ENCODE measurements around the gene MROH7. TPM values are rescaled to one million over a fixed set of nuclear protein-coding genes. Genes with fewer than 3 reads are reported as not detected.

The MROH7 gene
- total RNA-seq, 4 donors from 2014 or later: 22.3 to 64.2 (median 35.5) TPM

- peaks cover 0 to 37% (median 0%) of the 10 kb centered on the region in 3 donors for H3K36me3 ChIP-seq
Measured at GRCh38 chr1:54607821-54608565, 33.6 kb upstream of the MROH7 start.

GRCh38 chr1:54608566-54609230 is 32.9 kb upstream of the MROH7 start:
- no peak overlapping the region for H3K27ac ChIP-seq
- H3K36me3 ChIP-seq: peaks cover 0 to 37% (median 0%) of the 10 kb centered on the region in 3 donors
- H3K9me3 ChIP-seq: no peaks in the 10 kb centered on the region
- no peak for DNase-seq
- peaks cover 0 to 18% (median 0%) of the 10 kb centered on the region in 4 donors for H3K4me1 ChIP-seq
- TF ChIP-seq POLR2A (IDR thresholded peaks at IDR 0.05): no peak
- TF ChIP-seq CTCF (IDR thresholded peaks at IDR 0.05): no peak
- H3K4me3 ChIP-seq: no peak overlapping the region
- H3K27me3 ChIP-seq: no peaks in the 10 kb centered on the region

More at GRCh38 chr1:54607821-54608565, 33.6 kb upstream of the MROH7 start:
- peaks cover 0 to 18% (median 0%) of the 10 kb centered on the region in 4 donors for H3K4me1 ChIP-seq
- no peak overlapping the region for H3K4me3 ChIP-seq
- H3K27ac ChIP-seq: no peak overlapping the region
- TF ChIP-seq CTCF (IDR thresholded peaks at IDR 0.05): no peak
- no peaks in the 10 kb centered on the region for H3K9me3 ChIP-seq
- H3K27me3 ChIP-seq: no peaks in the 10 kb centered on the region
- peak in 1 of 3 donors; percentile 28 for DNase-seq

- H3K27me3 ChIP-seq: no peaks in the 10 kb centered on the region
- TF ChIP-seq POLR2A (IDR thresholded peaks at IDR 0.05) (no peak), CTCF (IDR thresholded peaks at IDR 0.05) (no peak)
- no peak overlapping the region for H3K4me3 ChIP-seq
- peaks cover 0 to 18% (median 0%) of the 10 kb centered on the region in 4 donors for H3K4me1 ChIP-seq
- DNase-seq: peak in 1 of 3 donors; percentile 40
- H3K36me3 ChIP-seq: peaks cover 0 to 37% (median 0%) of the 10 kb centered on the region in 3 donors
- H3K27ac ChIP-seq: no peak overlapping the region
- H3K9me3 ChIP-seq: no peaks in the 10 kb centered on the region
Measured at GRCh38 chr1:54609301-54609921, 32.2 kb upstream of the MROH7 start.

- peak in 1 of 3 donors; percentile 36 for DNase-seq
- no peak overlapping the region for H3K4me3 ChIP-seq
- no peak overlapping the region for H3K27ac ChIP-seq
- H3K36me3 ChIP-seq: peaks cover 0 to 37% (median 0%) of the 10 kb centered on the region in 3 donors
- H3K4me1 ChIP-seq: peaks cover 0 to 14% (median 0%) of the 10 kb centered on the region in 4 donors
- H3K27me3 ChIP-seq: no peaks in the 10 kb centered on the region
- TF ChIP-seq CTCF (IDR thresholded peaks at IDR 0.05) (no peak), POLR2A (IDR thresholded peaks at IDR 0.05) (no peak)
- H3K9me3 ChIP-seq: no peaks in the 10 kb centered on the region
Measured at GRCh38 chr1:54610048-54610447, 31.5 kb upstream of the MROH7 start.

- Histone ChIP-seq H3K4me3 (no peak overlapping the region), H3K27ac (no peak overlapping the region), H3K9me3 (no peaks in the 10 kb centered on the region), H3K36me3 (peaks cover 0 to 37% (median 0%) of the 10 kb centered on the region in 3 donors), H3K27me3 (no peaks in the 10 kb centered on the region), H3K4me1 (peaks cover 0 to 15% (median 0%) of the 10 kb centered on the region in 4 donors)
- TF ChIP-seq POLR2A (IDR thresholded peaks at IDR 0.05) (no peak), CTCF (IDR thresholded peaks at IDR 0.05) (no peak)
- DNase-seq: peak in 1 of 3 donors; percentile 38
Measured at GRCh38 chr1:54610601-54611580, 30.7 kb upstream of the MROH7 start.
